ENCODE results near the gene MYOM1.

Gene MYOM1

DNA sequence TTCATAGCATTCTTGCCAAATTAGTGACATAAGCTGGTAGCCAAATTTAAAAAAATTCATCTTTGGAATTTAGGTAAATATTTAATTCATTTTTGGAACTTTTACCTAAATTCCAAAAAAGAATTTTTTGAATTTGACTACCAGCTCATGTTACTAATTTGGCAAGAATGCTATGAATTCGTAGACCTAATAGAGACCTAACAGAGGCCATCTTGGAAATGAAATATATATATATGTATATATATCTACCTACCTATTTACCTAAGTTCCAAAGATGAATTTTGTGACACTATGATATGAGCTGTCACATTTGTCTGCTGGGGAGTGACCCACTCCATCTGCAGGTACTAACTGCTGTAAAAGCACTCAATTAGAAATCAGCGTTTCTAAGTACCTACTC lies 65.6 kb downstream of the MYOM1 start:
- FAIRE-seq (no peak), DNase-seq (ENCODE audit: insufficient read length, low spot score) (no peak)

GRCh38 chr18:3153107-3153704 lies 66.6 kb downstream of the MYOM1 start:
- FAIRE-seq (no peak), DNase-seq (ENCODE audit: insufficient read length, low spot score) (no peak)

- no peak for FAIRE-seq
- no peak for DNase-seq (ENCODE audit: insufficient read length, low spot score)
Observed at GRCh38 chr18:3152294-3152693, 67.5 kb downstream of the MYOM1 start.

DNA sequence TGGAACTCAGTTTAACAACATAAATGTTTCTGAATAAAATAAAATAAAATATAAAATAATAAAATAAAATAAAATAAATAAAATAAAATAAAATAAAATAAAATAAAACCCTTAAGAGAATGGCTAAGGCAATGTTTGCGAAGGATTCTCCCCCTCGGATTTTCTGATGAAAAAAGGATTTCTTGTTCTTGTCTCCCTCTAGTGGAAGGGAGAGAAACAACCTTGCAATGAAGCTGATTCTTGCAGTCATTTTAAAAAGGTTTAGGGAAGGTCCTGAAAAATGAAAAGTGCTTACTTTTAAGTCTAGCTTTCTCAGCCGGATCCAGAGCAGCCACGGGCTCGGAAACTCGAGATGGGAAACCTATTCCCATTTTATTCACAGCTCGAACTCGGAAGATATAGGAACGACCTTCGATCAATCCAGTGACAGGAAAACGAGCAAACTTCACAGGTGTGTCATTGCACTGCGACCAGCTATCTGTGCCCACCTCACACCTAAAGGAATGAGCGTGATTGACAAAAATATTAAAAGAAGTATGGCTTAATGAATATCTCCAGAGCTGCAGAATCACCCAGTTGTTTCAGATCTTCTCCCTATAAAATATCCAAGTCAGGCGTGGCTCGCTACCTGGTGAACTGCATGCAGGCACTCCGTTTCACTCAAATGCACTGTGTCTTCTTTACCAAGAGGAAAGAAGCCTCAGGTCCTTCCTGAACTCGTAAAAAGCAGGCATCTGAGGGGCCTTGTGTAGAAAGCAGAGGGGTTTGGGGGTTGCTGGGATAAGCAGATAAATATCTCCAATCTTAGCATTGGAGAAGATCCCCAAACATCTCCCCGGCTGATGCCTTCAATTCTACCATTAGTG lies 68.1 kb downstream of the MYOM1 start:
- DNase-seq (ENCODE audit: insufficient read length, low spot score) (peak; percentile 36), FAIRE-seq (no peak)

DNA sequence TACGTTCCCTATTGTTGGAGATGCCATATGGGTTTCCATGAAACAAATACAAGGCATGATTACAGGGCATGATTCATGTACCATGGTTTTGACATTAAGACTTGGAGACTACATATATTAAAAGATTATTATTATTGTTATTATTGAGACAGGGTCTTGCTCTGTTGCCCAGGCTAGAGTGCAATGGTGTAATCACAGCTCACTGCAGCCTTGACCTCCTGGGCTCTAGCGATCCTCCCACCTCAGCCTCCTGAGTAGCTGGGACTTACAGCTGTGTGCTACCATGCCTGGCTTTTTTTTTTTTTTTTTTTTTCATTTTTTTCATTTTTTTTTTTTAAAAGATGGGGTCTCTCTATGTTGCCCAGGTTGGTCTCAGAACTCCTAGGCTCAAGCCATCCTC lies 69.1 kb downstream of the MYOM1 start:
- no peak for DNase-seq (ENCODE audit: insufficient read length, low spot score)
- no peak for FAIRE-seq

DNA sequence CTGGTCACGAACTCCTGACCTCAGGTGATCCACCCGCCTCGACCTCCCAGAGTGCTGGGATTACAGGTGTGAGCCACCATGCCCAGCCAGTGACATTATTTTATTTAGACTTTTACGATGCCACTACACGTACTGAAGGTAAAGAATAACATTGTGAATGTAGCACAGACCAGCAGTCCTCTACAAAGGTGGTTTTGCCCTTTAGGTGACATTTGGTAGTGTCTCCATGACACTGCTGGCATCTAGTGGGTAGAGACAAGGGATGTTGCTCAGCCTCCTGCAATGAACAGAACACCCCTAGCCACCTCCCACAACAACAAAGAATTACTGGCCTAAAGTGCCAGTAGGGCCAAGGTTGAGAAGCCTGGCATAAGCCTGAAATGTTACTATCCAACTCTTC lies 69.5 kb downstream of the MYOM1 start:
- no peak for FAIRE-seq
- no peak for DNase-seq (ENCODE audit: insufficient read length, low spot score)

DNA sequence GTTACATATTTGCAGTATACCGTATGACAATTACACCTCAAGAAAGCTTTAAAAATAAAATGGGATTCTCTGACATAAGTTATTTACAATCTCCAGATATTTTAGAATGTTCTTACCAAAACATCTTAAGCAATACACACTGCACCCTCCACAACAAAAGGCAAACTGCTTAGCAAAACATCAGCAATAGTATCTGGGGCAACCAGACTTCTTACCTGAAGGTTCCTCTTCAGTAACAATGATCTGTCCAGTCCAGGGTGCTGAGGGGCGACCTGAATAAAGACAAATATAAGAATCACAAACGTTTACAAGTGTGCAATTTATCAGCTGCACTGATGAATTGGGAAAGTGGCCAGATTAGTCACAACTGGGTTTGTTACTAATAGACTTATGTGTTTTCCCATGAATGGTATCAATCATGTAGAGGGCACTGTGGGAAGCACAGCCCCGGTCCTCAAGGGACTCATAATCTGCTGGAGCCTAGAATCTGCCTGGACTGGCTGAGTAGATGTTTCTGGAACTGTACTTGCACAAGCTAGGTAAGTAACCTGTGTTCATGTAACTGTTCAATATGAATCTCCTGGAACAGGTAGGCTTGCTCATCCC lies 70.7 kb downstream of the MYOM1 start:
- DNase-seq (ENCODE audit: insufficient read length, low spot score) (no peak), FAIRE-seq (no peak)

DNA sequence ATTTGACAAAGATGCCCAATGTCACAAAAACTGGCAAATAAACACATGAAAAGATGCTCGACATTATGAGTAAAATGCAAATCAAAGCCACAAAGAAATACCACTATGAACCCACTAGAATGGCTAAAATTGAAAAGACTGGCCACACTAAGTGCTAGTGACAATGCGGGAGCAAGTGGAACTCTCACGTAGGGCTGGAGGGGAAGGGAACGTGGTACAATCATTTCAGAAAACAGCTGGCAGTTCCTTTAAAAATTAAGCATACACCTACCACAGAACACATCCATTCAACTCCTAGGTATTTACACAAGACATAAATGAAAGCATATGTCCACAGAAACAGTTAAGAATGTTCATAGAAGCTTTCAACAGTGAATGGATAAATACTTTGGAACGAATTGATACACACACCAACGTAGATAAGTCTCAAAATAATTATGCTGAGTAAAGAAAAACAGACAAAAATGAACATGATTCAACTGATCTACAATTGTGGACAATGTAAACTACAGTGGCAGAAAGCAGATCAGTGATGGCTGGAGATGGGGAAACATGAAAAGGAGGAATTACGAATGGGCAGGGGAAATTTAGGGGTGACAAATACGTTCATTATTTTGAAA lies 71.7 kb downstream of the MYOM1 start:
- DNase-seq (ENCODE audit: insufficient read length, low spot score) (no peak), FAIRE-seq (no peak)

DNA sequence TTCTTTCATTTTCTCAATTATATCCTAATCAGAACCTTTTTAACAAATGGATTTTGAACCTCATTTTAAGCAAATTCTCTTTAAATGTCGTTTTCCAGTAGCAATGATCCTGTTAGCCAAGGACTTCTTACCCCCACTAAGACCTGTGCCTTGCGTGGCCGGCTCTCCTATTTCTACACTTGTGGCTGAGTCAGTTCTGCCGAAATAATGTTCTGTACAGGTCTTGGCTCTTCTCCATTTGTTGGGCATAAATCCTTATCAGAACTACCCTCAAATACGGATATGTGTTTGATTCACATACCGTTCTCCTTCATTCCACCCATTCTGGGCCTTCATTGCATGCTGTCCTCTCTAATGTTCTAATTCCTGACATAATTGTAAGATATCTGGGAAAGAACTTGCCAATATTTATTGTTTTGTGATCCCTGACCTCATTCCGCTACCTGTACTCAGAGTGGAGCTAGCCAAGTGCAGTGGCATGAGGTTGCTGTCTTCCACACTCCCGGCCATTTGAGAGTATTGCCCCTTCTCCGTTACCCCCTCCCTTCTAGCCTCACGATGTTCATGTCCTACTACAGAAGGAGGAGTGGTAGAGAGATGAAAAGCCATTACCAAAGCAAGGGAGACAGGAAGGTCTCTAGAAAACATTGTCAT lies 78.7 kb downstream of the MYOM1 start:
- no peak for DNase-seq (ENCODE audit: insufficient read length, low spot score)
- no peak for FAIRE-seq

- FAIRE-seq (no peak), DNase-seq (ENCODE audit: insufficient read length, low spot score) (no peak)
Observed at GRCh38 chr18:3140342-3140741, 79.4 kb downstream of the MYOM1 start.

DNA sequence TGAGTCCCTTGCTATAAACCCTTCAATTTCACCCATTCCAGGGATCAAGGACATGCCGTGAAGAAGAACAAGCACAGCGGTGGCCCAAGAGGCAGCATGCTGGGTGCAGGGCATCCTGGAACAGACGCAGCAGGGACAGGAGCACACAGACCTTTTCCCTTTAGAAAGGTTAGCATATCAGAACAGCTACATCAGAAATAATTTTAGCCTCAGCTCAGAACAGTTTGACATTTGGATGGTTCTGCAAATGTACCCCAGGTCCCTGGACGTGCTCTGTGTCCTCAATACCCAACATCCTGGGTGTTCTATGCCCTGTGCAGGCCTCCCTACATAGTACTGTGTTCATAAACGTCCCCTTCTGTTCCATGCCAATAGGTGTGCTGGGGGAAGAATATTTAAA lies 80.4 kb downstream of the MYOM1 start:
- FAIRE-seq (no peak), DNase-seq (ENCODE audit: insufficient read length, low spot score) (no peak)

DNA sequence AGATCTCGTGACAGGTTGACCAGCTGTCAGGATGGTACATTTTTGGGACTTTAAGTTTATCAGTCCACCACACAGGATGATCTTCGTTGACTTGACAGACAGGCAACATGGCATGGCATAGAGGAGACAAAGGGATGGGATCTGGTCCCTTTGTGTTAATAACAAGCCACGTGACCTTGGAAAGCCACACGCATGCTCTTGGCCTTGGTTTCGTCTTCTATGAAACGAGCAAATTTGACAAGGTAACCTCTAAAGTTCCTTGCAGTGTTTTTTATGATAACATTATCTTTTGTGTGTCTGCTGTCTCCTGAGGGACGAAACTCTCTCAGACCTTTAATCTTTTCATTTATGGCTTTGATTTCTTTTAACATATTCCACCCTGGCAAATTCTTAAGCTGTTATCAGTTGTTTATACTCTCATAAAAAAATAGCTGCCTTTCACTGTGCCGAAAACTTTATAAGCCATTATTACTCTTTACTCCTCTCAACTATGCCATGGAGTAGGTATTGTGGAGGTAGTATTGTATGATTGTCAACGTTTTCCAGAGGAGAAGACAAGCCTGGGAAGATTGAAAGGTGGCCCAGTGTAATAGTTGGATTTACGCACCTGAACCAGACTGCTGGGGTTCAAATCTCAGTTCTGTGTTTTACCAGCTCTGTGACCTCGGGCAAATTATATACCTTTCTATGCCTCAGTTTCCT lies 81.3 kb downstream of the MYOM1 start:
- no peak for FAIRE-seq
- DNase-seq (ENCODE audit: insufficient read length, low spot score), result no peak

- DNase-seq (ENCODE audit: insufficient read length, low spot score) (no peak), FAIRE-seq (no peak)
Observed at GRCh38 chr18:3135536-3135935, 84.2 kb downstream of the MYOM1 start.

DNA sequence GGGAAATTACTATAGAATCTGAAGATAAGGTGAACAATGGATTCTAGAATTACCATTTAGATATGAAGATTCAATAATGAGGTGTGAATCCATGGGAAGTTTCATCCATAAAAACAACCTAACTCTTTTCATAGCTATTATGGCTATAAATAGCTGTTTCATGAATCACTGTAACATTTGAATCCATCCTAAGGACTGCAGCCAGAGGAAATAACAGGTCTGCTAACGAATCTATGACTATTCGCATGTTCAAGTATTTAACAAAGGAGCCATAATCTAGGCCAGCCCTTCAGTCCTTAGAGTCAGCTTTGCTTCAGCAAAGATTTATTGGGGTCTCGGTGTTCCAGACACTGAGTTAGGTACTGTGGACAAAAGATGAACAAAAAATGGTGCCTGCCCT lies 87.1 kb downstream of the MYOM1 start:
- no peak for FAIRE-seq
- DNase-seq (ENCODE audit: insufficient read length, low spot score), result no peak

- no peak for DNase-seq (ENCODE audit: insufficient read length, low spot score)
- FAIRE-seq, result no peak
Observed at GRCh38 chr18:3130344-3130743, 89.4 kb downstream of the MYOM1 start.

DNA sequence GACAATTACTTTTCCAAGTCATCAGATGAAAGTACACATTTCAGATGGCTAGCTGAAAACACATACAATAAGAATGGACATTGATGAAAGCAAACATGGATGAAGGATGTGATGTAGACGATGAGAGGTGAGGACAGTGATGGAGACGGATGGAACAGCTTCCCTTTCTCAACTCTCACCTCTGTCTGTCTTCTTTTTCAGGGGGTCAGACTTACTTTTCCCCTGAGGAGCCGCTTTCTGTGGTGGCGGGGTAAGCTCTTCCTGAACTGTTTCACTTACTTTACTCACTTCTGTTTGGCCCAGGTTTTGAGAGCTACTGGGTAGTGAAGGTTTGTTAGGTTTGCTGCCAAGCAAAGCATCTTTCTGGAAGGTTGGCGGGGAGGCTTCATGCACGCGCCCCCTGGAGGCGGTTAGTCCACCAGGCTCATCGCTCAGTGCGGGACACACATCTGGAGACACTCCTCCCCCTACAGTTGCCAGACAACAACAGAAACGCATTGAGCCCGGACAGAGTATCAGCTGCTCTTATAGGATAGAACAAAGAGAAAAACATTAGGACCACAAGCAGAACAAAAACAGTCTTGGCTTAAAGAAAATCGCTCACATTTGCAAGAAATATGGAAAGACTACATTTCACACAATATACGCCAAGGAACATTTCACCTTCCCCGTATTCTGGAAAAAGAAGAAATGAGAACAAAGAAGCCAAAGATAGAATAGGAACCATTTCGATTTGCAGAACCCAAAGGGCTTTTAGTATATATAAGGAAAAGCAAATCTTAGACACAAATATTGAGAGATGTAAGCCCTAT lies 90.5 kb downstream of the MYOM1 start:
- peak; percentile 71 for DNase-seq (ENCODE audit: insufficient read length, low spot score)
- FAIRE-seq, result peak; percentile 63

- peak; percentile 57 for FAIRE-seq
Observed at GRCh38 chr18:3126457-3127097, 93.2 kb downstream of the MYOM1 start.

DNA sequence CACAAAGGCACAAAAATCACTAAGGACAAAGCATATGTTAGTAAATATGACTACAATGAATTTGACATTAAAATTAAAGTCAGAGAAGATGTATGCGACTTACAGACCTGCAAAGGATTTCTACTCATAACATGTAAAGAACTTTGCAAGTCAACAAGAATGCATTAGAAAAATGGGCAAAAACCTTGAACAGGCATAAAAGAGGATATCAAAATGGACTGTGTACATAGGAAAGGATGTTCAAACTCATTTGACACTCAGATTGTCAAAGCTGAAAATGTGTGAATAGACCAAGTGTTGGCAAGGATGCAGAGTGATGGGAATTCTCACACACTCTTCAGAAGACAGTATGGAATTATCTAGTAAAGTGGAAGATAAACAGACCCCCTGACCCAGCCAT lies 94.9 kb downstream of the MYOM1 start:
- no peak for FAIRE-seq

More at GRCh38 chr18:3126457-3127097, 93.2 kb downstream of the MYOM1 start:
- DNase-seq (ENCODE audit: insufficient read length, low spot score), result no peak

GRCh38 chr18:3122851-3123250 lies 96.9 kb downstream of the MYOM1 start:
- FAIRE-seq, result no peak
- DNase-seq (ENCODE audit: insufficient read length, low spot score), result no peak

More for the DNA sequence above, 94.9 kb downstream of the MYOM1 start:
- no peak for DNase-seq (ENCODE audit: insufficient read length, low spot score)
